GM18520 (cell line): Measurements from ENCODE around the gene ZDHHC23.

ENCODE experiments used
- ATAC-seq: cut with Tn5 transposase; IDR thresholded peaks from one replicate; pipeline ENCODE4 v1.9.1; 2021; ENCODE audit not compliant: unreplicated experiment

ZDHHC23 gene

GRCh38 chr3:113947372-113948014 is at the start of gene ZDHHC23:
Gene ZDHHC23, plus strand, starts transcription at chr3:113948013. Its CDS starts 790 bp downstream, at chr3:113948803.
- ATAC-seq = peak; percentile 81

GRCh38 chr3:113898892-113899291 is 48.9 kb upstream of the ZDHHC23 start:
- ATAC-seq = no peak

- ATAC-seq = no peak
Observed at GRCh38 chr3:113906568-113907140, 41.2 kb upstream of the ZDHHC23 start.

- ATAC-seq = no peak
Observed at GRCh38 chr3:113908133-113908532, 39.7 kb upstream of the ZDHHC23 start.

GRCh38 chr3:113910966-113911365 is 36.8 kb upstream of the ZDHHC23 start:
- no peak for ATAC-seq

- peak; percentile 85 for ATAC-seq
Observed at GRCh38 chr3:113912552-113913236, 35.1 kb upstream of the ZDHHC23 start.

- ATAC-seq = no peak
Observed at GRCh38 chr3:113914646-113915045, 33.2 kb upstream of the ZDHHC23 start.

- no peak for ATAC-seq
Observed at GRCh38 chr3:113927556-113927955, 20.3 kb upstream of the ZDHHC23 start.

- no peak for ATAC-seq
Observed at GRCh38 chr3:113946831-113947230, 982 bp upstream of the ZDHHC23 start.

GRCh38 chr3:113948015-113948917 is 453 bp downstream of the ZDHHC23 start:
- peak; percentile 19 for ATAC-seq

- no peak for ATAC-seq
Observed at GRCh38 chr3:113952921-113953320, 5.1 kb downstream of the ZDHHC23 start.

GRCh38 chr3:113953677-113954076 is 5.9 kb downstream of the ZDHHC23 start:
- ATAC-seq = no peak

- ATAC-seq = no peak
Observed at GRCh38 chr3:113954091-113954685, 6.4 kb downstream of the ZDHHC23 start.

GRCh38 chr3:113963879-113964278 is 16.1 kb downstream of the ZDHHC23 start:
- no peak for ATAC-seq

GRCh38 chr3:113966172-113966571 is 18.4 kb downstream of the ZDHHC23 start:
- no peak for ATAC-seq

- no peak for ATAC-seq
Observed at GRCh38 chr3:113968986-113969385, 21.2 kb downstream of the ZDHHC23 start.

- ATAC-seq = no peak
Observed at GRCh38 chr3:113977822-113978221, 30.0 kb downstream of the ZDHHC23 start.

GRCh38 chr3:113979916-113980315 is 32.1 kb downstream of the ZDHHC23 start:
- ATAC-seq = no peak

- no peak for ATAC-seq
Observed at GRCh38 chr3:113981803-113982202, 34.0 kb downstream of the ZDHHC23 start.

- no peak for ATAC-seq
Observed at GRCh38 chr3:113983544-113983943, 35.7 kb downstream of the ZDHHC23 start.

GRCh38 chr3:113985541-113985940 is 37.7 kb downstream of the ZDHHC23 start:
- ATAC-seq = no peak
